MCF 10A (cell line): ENCODE results near the gene SIGLEC15. TPM values are rescaled to one million over a fixed set of nuclear protein-coding genes. Genes with fewer than 3 reads are reported as not detected.

Experiments used
- BruUV-seq: library from RNA; stranded (reverse); fragments of 400-500 nt; replicated peaks from 2 replicates; lab custom pipeline; 2021; lab: Mats Ljungman, UMichigan
- CTCF ChIA-PET: fragments of 300-600 bp; sonication (Branson Sonifier 250); formaldehyde crosslinking; extraction: SDS; loops from one replicate; lab custom pipeline; 2021; ENCODE audit warnings: antibody characterized with exemption, inconsistent platforms; lab: Yijun Ruan, JAX
- POLR2A ChIA-PET: fragments of 300-600, 350-650 bp; sonication (Branson Sonifier 250); formaldehyde crosslinking; extraction: SDS; loops from one replicate; lab custom pipeline; 2020; ENCODE audit warnings: antibody characterized with exemption, inconsistent platforms; lab: Yijun Ruan, JAX
- DNase-seq: peaks from one replicate; pipeline ENCODE4 v3.0.0-alpha.2; 2018; ENCODE audit not compliant: unreplicated experiment
- H3K27ac Mint-ChIP-seq: one replicate; pipeline ENCODE4 v1.8.0; 2022; ENCODE audit warnings: mild to moderate bottlenecking, low read depth, mixed read lengths; ENCODE audit not compliant: unreplicated experiment
- H3K27me3 Mint-ChIP-seq: one replicate; pipeline ENCODE4 v1.8.0; 2022; ENCODE audit warnings: mixed read lengths; ENCODE audit not compliant: insufficient read depth, unreplicated experiment
- H3K36me3 Mint-ChIP-seq: one replicate; pipeline ENCODE4 v1.8.0; 2022; ENCODE audit warnings: mild to moderate bottlenecking, moderate library complexity, mixed read lengths; ENCODE audit not compliant: insufficient read depth, unreplicated experiment
- H3K4me1 Mint-ChIP-seq: one replicate; pipeline ENCODE4 v1.8.0; 2022; ENCODE audit warnings: mixed read lengths; ENCODE audit not compliant: insufficient read depth, unreplicated experiment
- H3K4me3 Mint-ChIP-seq: one replicate; pipeline ENCODE4 v1.8.0; 2022; ENCODE audit warnings: mild to moderate bottlenecking, moderate library complexity, mixed read lengths; ENCODE audit not compliant: unreplicated experiment
- H3K9me3 Mint-ChIP-seq: one replicate; pipeline ENCODE4 v1.8.0; 2022; ENCODE audit warnings: mixed read lengths; ENCODE audit not compliant: unreplicated experiment
- intact Hi-C: fragments of 100-400 bp; cut with micrococcal nuclease; formaldehyde crosslinking; loops from 2 replicates; pipeline ENCODE4 v1.14.1; 2022
- total RNA-seq: library from RNA; stranded (reverse); gene quantifications from 2 replicates; pipeline ENCODE4 v1.2.3, GENCODE V29; 2022
- TF ChIP-seq, protein P1 (sequence below): fragments of 200-600 bp; IDR thresholded peaks from one replicate; pipeline ENCODE4 v1.8.0; 2022; ENCODE audit warnings: antibody characterized with exemption, mild to moderate bottlenecking; ENCODE audit not compliant: unreplicated experiment

Gene SIGLEC15
- total RNA-seq, 1 experiment from 2014 or later, result not detected

DNA sequence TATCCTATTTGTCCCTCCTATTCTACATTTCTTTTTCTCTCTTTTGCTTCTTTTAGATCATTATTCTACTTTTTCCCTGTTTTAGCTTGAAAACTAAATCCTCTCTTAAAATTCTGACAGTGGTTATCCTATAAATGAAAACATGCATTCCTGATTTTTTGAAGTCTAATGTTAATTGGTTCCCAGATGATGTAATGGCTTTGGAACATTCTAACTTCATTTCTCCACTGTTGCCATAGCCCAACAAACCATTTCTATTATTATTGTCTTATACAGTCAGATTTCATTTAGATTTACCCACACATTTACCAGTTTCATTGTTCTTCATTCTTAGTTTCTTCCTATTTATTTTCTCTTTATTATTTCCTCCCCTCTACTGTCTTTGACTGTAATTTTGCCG is 36.5 kb downstream of the SIGLEC15 start:
- DNase-seq, result no peak
- intact Hi-C loops, result no loop called here
- no peaks in the 10 kb centered on the region for H3K27me3 Mint-ChIP-seq
- H3K9me3 Mint-ChIP-seq, result no peaks in the 10 kb centered on the region
- no TSS peak for BruUV-seq
- POLR2A ChIA-PET, result no interaction called here
- peaks cover 72% of the 10 kb centered on the region for H3K36me3 Mint-ChIP-seq
- H3K27ac Mint-ChIP-seq, result no peak overlapping the region
- no peaks in the 10 kb centered on the region for H3K4me1 Mint-ChIP-seq
- TF ChIP-seq, protein P1, sequence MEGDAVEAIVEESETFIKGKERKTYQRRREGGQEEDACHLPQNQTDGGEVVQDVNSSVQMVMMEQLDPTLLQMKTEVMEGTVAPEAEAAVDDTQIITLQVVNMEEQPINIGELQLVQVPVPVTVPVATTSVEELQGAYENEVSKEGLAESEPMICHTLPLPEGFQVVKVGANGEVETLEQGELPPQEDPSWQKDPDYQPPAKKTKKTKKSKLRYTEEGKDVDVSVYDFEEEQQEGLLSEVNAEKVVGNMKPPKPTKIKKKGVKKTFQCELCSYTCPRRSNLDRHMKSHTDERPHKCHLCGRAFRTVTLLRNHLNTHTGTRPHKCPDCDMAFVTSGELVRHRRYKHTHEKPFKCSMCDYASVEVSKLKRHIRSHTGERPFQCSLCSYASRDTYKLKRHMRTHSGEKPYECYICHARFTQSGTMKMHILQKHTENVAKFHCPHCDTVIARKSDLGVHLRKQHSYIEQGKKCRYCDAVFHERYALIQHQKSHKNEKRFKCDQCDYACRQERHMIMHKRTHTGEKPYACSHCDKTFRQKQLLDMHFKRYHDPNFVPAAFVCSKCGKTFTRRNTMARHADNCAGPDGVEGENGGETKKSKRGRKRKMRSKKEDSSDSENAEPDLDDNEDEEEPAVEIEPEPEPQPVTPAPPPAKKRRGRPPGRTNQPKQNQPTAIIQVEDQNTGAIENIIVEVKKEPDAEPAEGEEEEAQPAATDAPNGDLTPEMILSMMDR, result no peak
- CTCF ChIA-PET, result interaction anchor here (1.0 to 1.2 kb wide), 2 partner anchors 18 to 112 kb away, joined by 3 to 5 read pairs; no protein-coding TSS in a partner anchor
- no peak overlapping the region for H3K4me3 Mint-ChIP-seq

DNA sequence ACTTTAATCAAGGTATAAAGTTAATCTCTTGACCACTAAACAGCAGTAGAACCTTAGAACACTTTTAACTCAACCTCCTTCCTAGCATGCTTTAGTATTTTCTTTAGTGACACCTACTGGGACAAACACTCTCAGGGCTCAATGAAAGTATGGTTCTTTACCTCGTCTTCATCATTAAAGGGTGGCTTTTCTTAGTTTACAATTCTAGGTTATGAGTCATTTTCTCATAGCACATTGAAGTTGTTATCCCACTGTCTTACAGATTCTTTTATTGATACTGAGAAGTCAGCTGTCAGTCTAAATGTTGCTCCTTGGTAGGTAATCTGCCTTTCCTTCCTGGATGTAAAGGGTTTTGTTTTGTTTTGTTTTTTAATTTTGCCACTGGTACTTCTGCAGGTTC is 38.0 kb downstream of the SIGLEC15 start:
- Mint-ChIP-seq H3K27ac (no peak overlapping the region), H3K36me3 (peaks cover 66% of the 10 kb centered on the region), H3K27me3 (no peaks in the 10 kb centered on the region), H3K4me3 (no peak overlapping the region), H3K9me3 (no peaks in the 10 kb centered on the region), H3K4me1 (no peaks in the 10 kb centered on the region)
- intact Hi-C loops, result no loop called here
- CTCF ChIA-PET, result interaction anchor here (0.7 to 1.8 kb wide), 3 partner anchors 17 to 140 kb away, joined by 3 to 4 read pairs (median 4); partner anchors contain the start of gene SLC14A1
- no peak for DNase-seq
- POLR2A ChIA-PET, result no interaction called here
- BruUV-seq, result no TSS peak
- TF ChIP-seq, protein P1, result no peak

DNA sequence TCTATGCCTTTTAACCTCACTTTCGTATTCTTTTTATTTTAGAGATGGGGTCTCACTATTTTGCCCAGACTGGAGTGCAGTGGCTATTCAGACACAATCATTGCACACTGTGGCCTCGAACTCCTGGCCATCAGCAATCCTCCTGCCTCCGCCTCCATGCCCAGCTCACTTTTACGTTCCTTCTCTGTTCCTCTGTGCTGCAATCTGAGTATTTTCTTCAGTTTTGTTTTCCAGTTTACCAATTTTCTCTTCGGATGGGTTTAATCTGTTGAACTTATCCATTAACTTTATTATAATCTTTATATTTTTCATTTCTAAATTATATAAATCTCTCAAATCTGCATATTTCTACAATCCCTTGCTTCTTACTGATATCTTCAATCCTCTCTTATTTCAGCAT is 38.6 kb downstream of the SIGLEC15 start:
- no peaks in the 10 kb centered on the region for H3K9me3 Mint-ChIP-seq
- TF ChIP-seq, protein P1, result no peak
- no peak overlapping the region for H3K4me3 Mint-ChIP-seq
- ChIA-PET CTCF (interaction anchor here (1.1 to 1.8 kb wide), 2 partner anchors 16 to 141 kb away, joined by 4 to 5 read pairs; no protein-coding TSS in a partner anchor), POLR2A (no interaction called here)
- H3K36me3 Mint-ChIP-seq, result peaks cover 59% of the 10 kb centered on the region
- no peak overlapping the region for H3K27ac Mint-ChIP-seq
- intact Hi-C loops, result no loop called here
- no peaks in the 10 kb centered on the region for H3K4me1 Mint-ChIP-seq
- DNase-seq, result no peak
- no TSS peak for BruUV-seq
- H3K27me3 Mint-ChIP-seq, result no peaks in the 10 kb centered on the region

DNA sequence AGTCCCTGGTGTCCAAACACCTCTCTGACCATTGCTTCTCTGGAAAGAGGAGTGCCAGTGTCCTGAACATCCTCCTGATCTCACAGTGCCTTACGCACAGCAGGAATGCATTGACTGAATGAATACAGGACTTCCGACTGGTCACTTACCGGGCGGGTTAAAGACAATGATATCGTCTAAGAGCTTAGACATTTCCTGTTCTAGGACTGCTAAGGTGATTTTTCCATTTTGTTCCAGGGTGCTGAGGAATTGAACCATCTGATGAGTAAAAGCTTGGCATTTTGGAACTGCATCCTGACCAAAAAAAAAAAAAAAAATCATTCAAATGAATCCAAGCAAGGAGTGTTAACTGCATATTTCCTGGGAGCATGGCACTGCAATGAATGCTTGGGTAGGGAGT is 40.0 kb downstream of the SIGLEC15 start:
- CTCF ChIA-PET, result interaction anchor here (0.6 to 1.8 kb wide), 5 partner anchors 15 to 268 kb away, joined by 3 to 5 read pairs (median 4); no protein-coding TSS in a partner anchor
- TF ChIP-seq, protein P1, result no peak
- no peak for DNase-seq
- Mint-ChIP-seq H3K4me3 (no peak overlapping the region), H3K27me3 (no peaks in the 10 kb centered on the region), H3K36me3 (peaks cover 52% of the 10 kb centered on the region), H3K9me3 (no peaks in the 10 kb centered on the region), H3K27ac (no peak overlapping the region), H3K4me1 (no peaks in the 10 kb centered on the region)
- POLR2A ChIA-PET, result no interaction called here
- intact Hi-C loops, result no loop called here
- BruUV-seq, result no TSS peak
